ENCODE measurements around the gene SPIRE1.
"Not testable (repeated sequence)": the region's sequence is repeated elsewhere in the genome, so short reads cannot be mapped to it uniquely, and the experiment has no call there.

The SPIRE1 gene

GRCh38 chr18:12492907-12493306 lies 165.0 kb downstream of the SPIRE1 start:
- no peak for DNase-seq (ENCODE audit: low spot score)
- Mint-ChIP-seq H3K27me3 (ENCODE audit: low read depth) (no peaks in the 10 kb centered on the region), H3K4me1 (ENCODE audit: low read depth) (no peaks in the 10 kb centered on the region), H3K9me3 (no peaks in the 10 kb centered on the region), H3K36me3 (ENCODE audit: low read depth) (peaks cover 2% of the 10 kb centered on the region), H3K27ac (no peak overlapping the region), H3K4me3 (no peak overlapping the region)

GRCh38 chr18:12491611-12492435 lies 166.1 kb downstream of the SPIRE1 start:
- no peaks in the 10 kb centered on the region for H3K4me1 Mint-ChIP-seq (ENCODE audit: low read depth)
- no peak overlapping the region for H3K27ac Mint-ChIP-seq
- no peaks in the 10 kb centered on the region for H3K9me3 Mint-ChIP-seq
- DNase-seq (ENCODE audit: low spot score) = no peak
- H3K4me3 Mint-ChIP-seq = no peak overlapping the region
- peaks cover 2% of the 10 kb centered on the region for H3K36me3 Mint-ChIP-seq (ENCODE audit: low read depth)
- H3K27me3 Mint-ChIP-seq (ENCODE audit: low read depth) = no peaks in the 10 kb centered on the region

GRCh38 chr18:12485479-12486105 lies 172.3 kb downstream of the SPIRE1 start:
- H3K9me3 Mint-ChIP-seq = no peaks in the 10 kb centered on the region
- peaks cover 8% of the 10 kb centered on the region for H3K4me1 Mint-ChIP-seq (ENCODE audit: low read depth)
- H3K27ac Mint-ChIP-seq = no peak overlapping the region
- no peaks in the 10 kb centered on the region for H3K27me3 Mint-ChIP-seq (ENCODE audit: low read depth)
- DNase-seq (ENCODE audit: low spot score) = no peak
- peak overlapping the region; percentile 13 for H3K4me3 Mint-ChIP-seq
- no peaks in the 10 kb centered on the region for H3K36me3 Mint-ChIP-seq (ENCODE audit: low read depth)

GRCh38 chr18:12481915-12482314 lies 176.0 kb downstream of the SPIRE1 start:
- DNase-seq (ENCODE audit: low spot score); H3K36me3 Mint-ChIP-seq (ENCODE audit: low read depth); H3K4me3 Mint-ChIP-seq; H3K9me3 Mint-ChIP-seq; H3K27me3 Mint-ChIP-seq (ENCODE audit: low read depth); H3K4me1 Mint-ChIP-seq (ENCODE audit: low read depth); H3K27ac Mint-ChIP-seq: not testable (repeated sequence)

GRCh38 chr18:12479982-12480381 lies 177.9 kb downstream of the SPIRE1 start:
- H3K4me3 Mint-ChIP-seq = no peak overlapping the region
- no peaks in the 10 kb centered on the region for H3K36me3 Mint-ChIP-seq (ENCODE audit: low read depth)
- no peak overlapping the region for H3K27ac Mint-ChIP-seq
- no peak for DNase-seq (ENCODE audit: low spot score)
- no peaks in the 10 kb centered on the region for H3K9me3 Mint-ChIP-seq
- H3K4me1 Mint-ChIP-seq (ENCODE audit: low read depth) = no peaks in the 10 kb centered on the region
- H3K27me3 Mint-ChIP-seq (ENCODE audit: low read depth) = no peaks in the 10 kb centered on the region

GRCh38 chr18:12479536-12479935 lies 178.4 kb downstream of the SPIRE1 start:
- Mint-ChIP-seq H3K9me3 (no peaks in the 10 kb centered on the region), H3K36me3 (ENCODE audit: low read depth) (no peaks in the 10 kb centered on the region), H3K4me3 (no peak overlapping the region), H3K27ac (no peak overlapping the region), H3K4me1 (ENCODE audit: low read depth) (no peaks in the 10 kb centered on the region), H3K27me3 (ENCODE audit: low read depth) (no peaks in the 10 kb centered on the region)
- DNase-seq (ENCODE audit: low spot score) = no peak

- Mint-ChIP-seq H3K36me3 (ENCODE audit: low read depth) (no peaks in the 10 kb centered on the region), H3K27ac (no peak overlapping the region), H3K9me3 (no peaks in the 10 kb centered on the region), H3K27me3 (ENCODE audit: low read depth) (no peaks in the 10 kb centered on the region), H3K4me3 (no peak overlapping the region), H3K4me1 (ENCODE audit: low read depth) (no peaks in the 10 kb centered on the region)
- DNase-seq (ENCODE audit: low spot score) = no peak
Observed at GRCh38 chr18:12478269-12479047, 179.4 kb downstream of the SPIRE1 start.

- DNase-seq (ENCODE audit: low spot score) = no peak
- Mint-ChIP-seq H3K4me3 (no peak overlapping the region), H3K27me3 (ENCODE audit: low read depth) (no peaks in the 10 kb centered on the region), H3K27ac (no peak overlapping the region), H3K9me3 (no peaks in the 10 kb centered on the region), H3K36me3 (ENCODE audit: low read depth) (no peaks in the 10 kb centered on the region), H3K4me1 (ENCODE audit: low read depth) (no peaks in the 10 kb centered on the region)
Observed at GRCh38 chr18:12477606-12478005, 180.3 kb downstream of the SPIRE1 start.

GRCh38 chr18:12476955-12477354 lies 181.0 kb downstream of the SPIRE1 start:
- Mint-ChIP-seq H3K4me3 (no peak overlapping the region), H3K9me3 (no peaks in the 10 kb centered on the region), H3K27me3 (ENCODE audit: low read depth) (no peaks in the 10 kb centered on the region), H3K4me1 (ENCODE audit: low read depth) (no peaks in the 10 kb centered on the region), H3K27ac (no peak overlapping the region), H3K36me3 (ENCODE audit: low read depth) (no peaks in the 10 kb centered on the region)
- no peak for DNase-seq (ENCODE audit: low spot score)

- H3K4me1 Mint-ChIP-seq (ENCODE audit: low read depth) = no peaks in the 10 kb centered on the region
- H3K9me3 Mint-ChIP-seq = no peaks in the 10 kb centered on the region
- no peak for DNase-seq (ENCODE audit: low spot score)
- H3K36me3 Mint-ChIP-seq (ENCODE audit: low read depth) = no peaks in the 10 kb centered on the region
- H3K4me3 Mint-ChIP-seq = no peak overlapping the region
- H3K27ac Mint-ChIP-seq = no peak overlapping the region
- H3K27me3 Mint-ChIP-seq (ENCODE audit: low read depth) = no peaks in the 10 kb centered on the region
Observed at GRCh38 chr18:12474876-12475275, 183.0 kb downstream of the SPIRE1 start.

- Mint-ChIP-seq H3K27ac (no peak overlapping the region), H3K9me3 (no peaks in the 10 kb centered on the region), H3K4me1 (ENCODE audit: low read depth) (no peaks in the 10 kb centered on the region), H3K36me3 (ENCODE audit: low read depth) (no peaks in the 10 kb centered on the region), H3K4me3 (no peak overlapping the region), H3K27me3 (ENCODE audit: low read depth) (no peaks in the 10 kb centered on the region)
- DNase-seq (ENCODE audit: low spot score) = no peak
Observed at GRCh38 chr18:12474146-12474545, 183.8 kb downstream of the SPIRE1 start.

- Mint-ChIP-seq H3K27me3 (ENCODE audit: low read depth) (no peaks in the 10 kb centered on the region), H3K27ac (no peak overlapping the region)
Observed at GRCh38 chr18:12470382-12471075, 187.4 kb downstream of the SPIRE1 start.

GRCh38 chr18:12468445-12468844 lies 189.5 kb downstream of the SPIRE1 start:
- no peak overlapping the region for H3K4me3 Mint-ChIP-seq
- no peaks in the 10 kb centered on the region for H3K9me3 Mint-ChIP-seq
- H3K27ac Mint-ChIP-seq = no peak overlapping the region
- H3K4me1 Mint-ChIP-seq (ENCODE audit: low read depth) = no peaks in the 10 kb centered on the region
- H3K36me3 Mint-ChIP-seq (ENCODE audit: low read depth) = no peaks in the 10 kb centered on the region
- no peaks in the 10 kb centered on the region for H3K27me3 Mint-ChIP-seq (ENCODE audit: low read depth)
- no peak for DNase-seq (ENCODE audit: low spot score)

More at GRCh38 chr18:12470382-12471075, 187.4 kb downstream of the SPIRE1 start:
- Mint-ChIP-seq H3K9me3 (no peaks in the 10 kb centered on the region), H3K4me3 (no peak overlapping the region), H3K36me3 (ENCODE audit: low read depth) (no peaks in the 10 kb centered on the region), H3K4me1 (ENCODE audit: low read depth) (no peaks in the 10 kb centered on the region)
- no peak for DNase-seq (ENCODE audit: low spot score)

GRCh38 chr18:12464731-12465130 lies 193.2 kb downstream of the SPIRE1 start:
- H3K36me3 Mint-ChIP-seq (ENCODE audit: low read depth) = no peaks in the 10 kb centered on the region

More at GRCh38 chr18:12464731-12465130, 193.2 kb downstream of the SPIRE1 start:
- no peak for DNase-seq (ENCODE audit: low spot score)
- H3K4me1 Mint-ChIP-seq (ENCODE audit: low read depth) = peaks cover 4% of the 10 kb centered on the region
- no peak overlapping the region for H3K4me3 Mint-ChIP-seq
- no peaks in the 10 kb centered on the region for H3K9me3 Mint-ChIP-seq
- H3K27me3 Mint-ChIP-seq (ENCODE audit: low read depth) = no peaks in the 10 kb centered on the region
- H3K27ac Mint-ChIP-seq = no peak overlapping the region

Data from T-helper 2 cell treated with Interferon-gamma antibody and Interleukin-4, amounts not matched to agents 5 μg/mL and 100 μg/mL, for 36 hours (primary cell).